HepG2 (cell line): ENCODE data around the gene RPL41. TPM values are rescaled to one million over a fixed set of nuclear protein-coding genes. Genes with fewer than 3 reads are reported as not detected.

Experiments
- AGO2 ChIP-seq: fragments of 200-400 bp; formaldehyde crosslinking; optimal IDR thresholded peaks from 2 replicates; pipeline ENCODE3; 2017; ENCODE audit warnings: mild to moderate bottlenecking, low read depth, low read length, moderate library complexity
- DDIT3 ChIP-seq: sonication (generic); formaldehyde crosslinking; IDR thresholded peaks from 2 replicates; pipeline ENCODE4 v1.4.0; 2020; ENCODE audit warnings: mild to moderate bottlenecking, missing genetic modification reagents
- MEIS1 ChIP-seq: sonication (generic); formaldehyde crosslinking; IDR thresholded peaks from 2 replicates; pipeline ENCODE4 v1.9.0; 2021; ENCODE audit warnings: mild to moderate bottlenecking, missing genetic modification reagents, moderate library complexity, borderline replicate concordance
- MNT ChIP-seq: fragments of 450-650 bp; IDR thresholded peaks from 2 replicates; pipeline ENCODE4 v1.6.1; 2016
- TARDBP ChIP-seq: sonication (generic); formaldehyde crosslinking; IDR thresholded peaks from 2 replicates; pipeline ENCODE4 v1.8.0; 2022; ENCODE audit warnings: mild to moderate bottlenecking, missing genetic modification reagents
- ZBTB10 ChIP-seq: sonication (generic); formaldehyde crosslinking; IDR thresholded peaks from 2 replicates; pipeline ENCODE4 v1.4.0; 2020; ENCODE audit warnings: missing genetic modification reagents, borderline replicate concordance
- ZEB1 ChIP-seq: IDR thresholded peaks from 2 replicates; pipeline ENCODE4 v1.6.1; 2012; ENCODE audit warnings: mild to moderate bottlenecking, low read depth, inconsistent platforms; ENCODE audit not compliant: insufficient replicate concordance
- ZFYVE20 ChIP-seq: sonication (generic); formaldehyde crosslinking; IDR thresholded peaks from 2 replicates; pipeline ENCODE4 v1.8.0; 2023; ENCODE audit warnings: low read depth, mild to moderate bottlenecking, moderate library complexity, missing genetic modification reagents, borderline replicate concordance
- ZNF547 ChIP-seq: sonication (generic); formaldehyde crosslinking; IDR thresholded peaks from 2 replicates; pipeline ENCODE4 v1.5.1; 2020; ENCODE audit warnings: mild to moderate bottlenecking, missing genetic modification reagents
- ZNF704 ChIP-seq: sonication (generic); formaldehyde crosslinking; IDR thresholded peaks from 2 replicates; pipeline ENCODE4 v1.8.1; 2023; ENCODE audit warnings: mild to moderate bottlenecking, inconsistent platforms, moderate library complexity, missing genetic modification reagents, borderline replicate concordance
- ZNF720 ChIP-seq: sonication (generic); formaldehyde crosslinking; IDR thresholded peaks from 2 replicates; pipeline ENCODE4 v1.4.0; 2020; ENCODE audit warnings: missing genetic modification reagents
- polyA plus RNA-seq, 8 experiments: library from polyadenylated mRNA; depleted of rRNA in 3 of 8; stranded (reverse) in 7 of 8; unstranded in 1 of 8; fragments of >200 nt; fragmentation: Illumina TruSeq in 4 of 8; extraction: Trizol in 4 of 8; gene quantifications; 2 replicates each; pipeline versions ENCODE4 v1.2.1 to v1.2.3, GENCODE V29; 2011 to 2016; ENCODE audit warnings: low read depth in 4 of 8, missing spikeins in 1 of 8, mixed read lengths in 1 of 8; ENCODE audit not compliant: insufficient read depth in 1 of 8
- total RNA-seq, 5 experiments: library from RNA; depleted of rRNA; stranded (reverse); fragments of >200 nt; fragmentation: Illumina TruSeq; extraction: Trizol; gene quantifications; 2 replicates each; pipeline ENCODE4 v1.2.3, GENCODE V29; 2016; ENCODE audit warnings: low read depth in 1 of 5
- TF ChIP-seq, protein P1 (sequence below): sonication (generic); formaldehyde crosslinking; IDR thresholded peaks from 2 replicates; pipeline ENCODE4 v1.4.0; 2020; ENCODE audit warnings: missing genetic modification reagents, mild to moderate bottlenecking, borderline replicate concordance
- TF ChIP-seq, protein P2 (sequence below): sonication (generic); formaldehyde crosslinking; IDR thresholded peaks from 2 replicates; pipeline ENCODE4 v1.5.0; 2020; ENCODE audit warnings: mild to moderate bottlenecking, missing genetic modification reagents, borderline replicate concordance
- TF ChIP-seq, protein P3 (sequence below): IDR thresholded peaks from 2 replicates; pipeline ENCODE4 v1.6.1; 2016; ENCODE audit warnings: missing biosample characterization, missing genetic modification reagents, low read depth

The RPL41 gene
- total and polyA plus RNA-seq, 2 of the 13 experiments (the other 11 are each of a cell fraction or from before 2014, with no cell fraction given) = 4,012 to 7,670 TPM

- TF ChIP-seq ZEB1 = no peak
- TF ChIP-seq, protein P1, sequence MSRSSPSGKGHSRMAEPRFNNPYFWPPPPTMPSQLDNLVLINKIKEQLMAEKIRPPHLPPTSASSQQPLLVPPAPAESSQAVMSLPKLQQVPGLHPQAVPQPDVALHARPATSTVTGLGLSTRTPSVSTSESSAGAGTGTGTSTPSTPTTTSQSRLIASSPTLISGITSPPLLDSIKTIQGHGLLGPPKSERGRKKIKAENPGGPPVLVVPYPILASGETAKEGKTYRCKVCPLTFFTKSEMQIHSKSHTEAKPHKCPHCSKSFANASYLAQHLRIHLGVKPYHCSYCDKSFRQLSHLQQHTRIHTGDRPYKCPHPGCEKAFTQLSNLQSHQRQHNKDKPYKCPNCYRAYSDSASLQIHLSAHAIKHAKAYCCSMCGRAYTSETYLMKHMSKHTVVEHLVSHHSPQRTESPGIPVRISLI (CRISPR knock-in tag) = peak; percentile 88
- TF ChIP-seq TARDBP = 0 out of 2 replicates have a peak, but pooled peaks have one; percentile 7
- TF ChIP-seq DDIT3 (CRISPR knock-in tag) = no peak
- TF ChIP-seq ZFYVE20 (CRISPR knock-in tag) = no peak
- no peak for TF ChIP-seq MEIS1 (CRISPR knock-in tag)
- TF ChIP-seq AGO2 = no peak
- no peak for TF ChIP-seq ZNF720
- TF ChIP-seq ZNF704 = no peak
- TF ChIP-seq ZBTB10 (CRISPR knock-in tag) = no peak
- TF ChIP-seq, protein P2, sequence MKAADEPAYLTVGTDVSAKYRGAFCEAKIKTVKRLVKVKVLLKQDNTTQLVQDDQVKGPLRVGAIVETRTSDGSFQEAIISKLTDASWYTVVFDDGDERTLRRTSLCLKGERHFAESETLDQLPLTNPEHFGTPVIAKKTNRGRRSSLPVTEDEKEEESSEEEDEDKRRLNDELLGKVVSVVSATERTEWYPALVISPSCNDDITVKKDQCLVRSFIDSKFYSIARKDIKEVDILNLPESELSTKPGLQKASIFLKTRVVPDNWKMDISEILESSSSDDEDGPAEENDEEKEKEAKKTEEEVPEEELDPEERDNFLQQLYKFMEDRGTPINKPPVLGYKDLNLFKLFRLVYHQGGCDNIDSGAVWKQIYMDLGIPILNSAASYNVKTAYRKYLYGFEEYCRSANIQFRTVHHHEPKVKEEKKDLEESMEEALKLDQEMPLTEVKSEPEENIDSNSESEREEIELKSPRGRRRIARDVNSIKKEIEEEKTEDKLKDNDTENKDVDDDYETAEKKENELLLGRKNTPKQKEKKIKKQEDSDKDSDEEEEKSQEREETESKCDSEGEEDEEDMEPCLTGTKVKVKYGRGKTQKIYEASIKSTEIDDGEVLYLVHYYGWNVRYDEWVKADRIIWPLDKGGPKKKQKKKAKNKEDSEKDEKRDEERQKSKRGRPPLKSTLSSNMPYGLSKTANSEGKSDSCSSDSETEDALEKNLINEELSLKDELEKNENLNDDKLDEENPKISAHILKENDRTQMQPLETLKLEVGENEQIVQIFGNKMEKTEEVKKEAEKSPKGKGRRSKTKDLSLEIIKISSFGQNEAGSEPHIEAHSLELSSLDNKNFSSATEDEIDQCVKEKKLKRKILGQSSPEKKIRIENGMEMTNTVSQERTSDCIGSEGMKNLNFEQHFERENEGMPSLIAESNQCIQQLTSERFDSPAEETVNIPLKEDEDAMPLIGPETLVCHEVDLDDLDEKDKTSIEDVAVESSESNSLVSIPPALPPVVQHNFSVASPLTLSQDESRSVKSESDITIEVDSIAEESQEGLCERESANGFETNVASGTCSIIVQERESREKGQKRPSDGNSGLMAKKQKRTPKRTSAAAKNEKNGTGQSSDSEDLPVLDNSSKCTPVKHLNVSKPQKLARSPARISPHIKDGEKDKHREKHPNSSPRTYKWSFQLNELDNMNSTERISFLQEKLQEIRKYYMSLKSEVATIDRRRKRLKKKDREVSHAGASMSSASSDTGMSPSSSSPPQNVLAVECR = peak; percentile 25; the same call in 1 of the 2 replicates
- TF ChIP-seq, protein P3, sequence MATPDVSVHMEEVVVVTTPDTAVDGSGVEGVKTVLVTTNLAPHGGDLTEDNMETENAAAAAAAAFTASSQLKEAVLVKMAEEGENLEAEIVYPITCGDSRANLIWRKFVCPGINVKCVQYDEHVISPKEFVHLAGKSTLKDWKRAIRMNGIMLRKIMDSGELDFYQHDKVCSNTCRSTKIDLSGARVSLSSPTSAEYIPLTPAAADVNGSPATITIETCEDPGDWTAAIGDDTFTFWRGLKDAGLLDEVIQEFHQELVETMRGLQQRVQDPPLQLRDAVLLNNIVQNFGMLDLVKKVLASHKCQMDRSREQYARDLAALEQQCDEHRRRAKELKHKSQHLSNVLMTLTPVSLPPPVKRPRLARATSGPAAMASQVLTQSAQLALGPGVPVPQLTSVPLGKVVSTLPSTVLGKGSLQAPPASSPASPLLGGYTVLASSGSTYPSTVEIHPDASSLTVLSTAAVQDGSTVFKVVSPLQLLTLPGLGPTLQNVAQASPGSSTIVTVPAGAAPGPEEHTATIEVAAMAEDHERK (CRISPR knock-in tag) = no peak
- no peak for TF ChIP-seq MNT
- TF ChIP-seq ZNF547 (CRISPR knock-in tag) = no peak; the same call in 1 of the 2 replicates
These were observed 41.0 kb downstream of the RPL41 start (continued) for GRCh38 chr12:56157201-56158028.
